GM12873 (cell line): ENCODE data around the gene ZNF730.

ENCODE experiments used
- CTCF ChIP-seq: IDR thresholded peaks from 2 replicates; pipeline ENCODE4 v1.5.1; 2012; ENCODE audit warnings: low read depth, mild to moderate bottlenecking, moderate library complexity, low read length, control low read depth; ENCODE audit not compliant: insufficient read depth; ENCODE audit errors: missing control alignments

The ZNF730 gene

GRCh38 chr19:23116802-23117571 is at the start of gene ZNF730:
Gene ZNF730, plus strand, starts transcription at chr19:23117025. Its CDS starts 149 bp downstream, at chr19:23117174.
- TF ChIP-seq CTCF, result no peak

GRCh38 chr19:23070353-23071146 is 46.3 kb upstream of the ZNF730 start:
- TF ChIP-seq CTCF, result peak; percentile 38

GRCh38 chr19:23071147-23071511 is 45.7 kb upstream of the ZNF730 start:
- TF ChIP-seq CTCF, result no peak

GRCh38 chr19:23075031-23075733 is 41.6 kb upstream of the ZNF730 start:
- TF ChIP-seq CTCF, result no peak

- TF ChIP-seq CTCF, result no peak
Measured at GRCh38 chr19:23093832-23094231, 23.0 kb upstream of the ZNF730 start.

- no peak for TF ChIP-seq CTCF
Measured at GRCh38 chr19:23095418-23095817, 21.4 kb upstream of the ZNF730 start.

- no peak for TF ChIP-seq CTCF
Measured at GRCh38 chr19:23098286-23098685, 18.5 kb upstream of the ZNF730 start.
